ENCODE data around the gene SAYSD1.

The SAYSD1 gene

DNA sequence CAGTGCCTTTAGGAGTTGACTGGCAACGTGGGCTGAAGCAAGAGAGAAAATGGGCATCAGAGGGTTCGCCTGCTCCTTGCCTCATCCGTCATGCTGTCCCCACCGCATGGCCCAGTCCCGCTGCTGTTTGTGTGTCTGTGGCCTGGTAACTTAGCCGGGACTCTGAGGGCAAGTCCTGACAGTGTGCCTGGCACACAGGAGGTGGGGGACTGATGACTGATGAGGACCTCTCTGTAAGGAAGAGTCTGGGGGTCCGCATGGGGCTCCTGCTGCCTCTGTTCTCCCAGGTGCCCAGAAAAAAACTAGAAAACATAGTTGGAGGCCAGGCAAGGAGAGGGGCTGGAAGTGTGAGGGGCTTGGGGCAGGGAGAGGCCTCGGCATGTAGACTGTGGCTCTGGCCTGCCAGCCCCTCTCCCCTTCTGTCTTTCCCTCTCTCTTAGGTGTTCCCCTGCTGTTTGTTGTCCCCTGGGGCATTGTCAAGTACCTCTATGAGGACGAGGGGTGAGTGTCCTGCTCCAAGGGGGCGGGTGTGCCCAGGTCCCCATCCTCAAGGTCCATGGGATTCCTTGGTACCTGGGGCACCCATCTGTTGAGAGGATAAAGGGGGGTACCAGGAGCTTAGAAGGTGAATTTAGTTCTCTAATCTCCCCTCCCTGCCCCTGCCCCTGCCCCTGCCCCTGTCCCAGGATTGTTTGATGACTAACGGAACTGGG, 36.9 kb downstream of the SAYSD1 start:
- DNase-seq = no peak

GRCh38 chr6:39076623-39077535, 38.1 kb downstream of the SAYSD1 start:
- no peak for DNase-seq

DNA sequence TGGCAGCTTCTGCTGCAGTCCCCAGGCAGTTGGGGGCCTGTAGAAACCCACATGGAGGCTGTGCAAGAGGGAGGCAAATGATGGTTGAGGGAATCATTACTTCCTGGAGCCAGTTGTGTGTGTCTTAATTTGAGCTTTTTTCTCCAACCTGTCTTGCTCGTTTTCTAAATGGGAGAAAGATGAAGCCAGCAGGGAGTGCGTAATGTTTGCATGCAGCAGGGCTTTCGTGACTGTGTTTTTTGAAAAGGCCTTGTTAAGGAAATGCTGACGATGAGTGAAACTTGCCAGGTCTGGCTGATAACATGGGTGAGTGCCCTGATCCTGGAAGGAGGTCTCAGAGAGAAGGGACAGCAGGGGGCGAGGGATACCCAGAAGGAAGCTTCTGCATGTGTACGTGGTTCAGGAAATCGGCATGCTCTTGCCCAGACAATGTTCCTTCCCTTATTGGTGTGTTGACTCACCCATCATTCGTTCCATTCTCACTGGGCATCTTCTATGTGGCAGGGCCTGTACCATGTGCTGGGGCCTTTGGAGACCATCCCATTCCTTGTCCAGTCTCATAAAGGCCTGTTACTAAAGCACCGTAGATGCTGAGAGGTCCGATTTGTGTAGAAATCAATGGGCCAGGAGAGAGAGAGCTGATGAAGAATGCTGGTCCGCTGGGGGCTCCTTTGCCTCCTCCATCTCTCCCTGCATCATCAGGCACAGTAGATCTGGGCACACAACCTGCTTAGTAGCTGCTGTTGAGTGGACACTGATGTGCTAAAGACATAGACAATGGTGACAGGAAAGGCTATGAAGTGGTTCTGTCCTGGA, 39.0 kb downstream of the SAYSD1 start:
- no peak for DNase-seq

DNA sequence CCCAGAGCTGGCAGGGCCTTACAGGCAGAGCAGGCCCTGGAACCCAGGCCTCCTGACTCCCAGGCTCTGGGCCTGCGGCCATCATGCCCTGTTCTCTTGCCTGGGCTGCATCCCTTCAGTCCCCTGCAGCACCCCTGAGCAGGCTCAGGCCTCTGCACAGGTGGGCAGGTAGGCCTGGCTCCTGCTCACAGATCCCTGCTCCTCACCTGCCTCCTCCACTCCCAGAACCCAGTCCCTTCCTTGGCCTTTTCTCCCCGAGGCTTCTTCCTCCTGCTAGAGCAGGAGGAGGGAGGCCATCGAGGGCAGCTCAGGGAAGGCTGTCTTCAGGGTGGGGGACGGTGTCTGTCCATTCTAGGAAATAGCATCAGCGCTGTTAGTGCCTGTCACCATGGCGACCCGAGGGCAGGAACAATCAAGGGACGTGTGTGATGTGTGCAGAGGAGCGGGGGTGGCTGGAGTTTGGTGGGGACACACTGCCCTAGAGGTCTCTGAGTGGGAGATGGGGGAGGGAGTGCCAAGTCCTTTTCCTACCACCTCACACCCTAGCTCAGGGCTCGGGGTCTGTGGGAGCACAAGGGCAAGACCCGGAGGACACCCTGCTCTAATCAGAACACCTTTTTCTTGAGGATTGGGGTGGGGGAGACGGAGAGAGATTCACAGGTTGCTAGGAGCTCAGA, 39.8 kb downstream of the SAYSD1 start:
- no peak for DNase-seq

- DNase-seq = no peak
These were observed 40.5 kb downstream of the SAYSD1 start for GRCh38 chr6:39074486-39074885.

DNA sequence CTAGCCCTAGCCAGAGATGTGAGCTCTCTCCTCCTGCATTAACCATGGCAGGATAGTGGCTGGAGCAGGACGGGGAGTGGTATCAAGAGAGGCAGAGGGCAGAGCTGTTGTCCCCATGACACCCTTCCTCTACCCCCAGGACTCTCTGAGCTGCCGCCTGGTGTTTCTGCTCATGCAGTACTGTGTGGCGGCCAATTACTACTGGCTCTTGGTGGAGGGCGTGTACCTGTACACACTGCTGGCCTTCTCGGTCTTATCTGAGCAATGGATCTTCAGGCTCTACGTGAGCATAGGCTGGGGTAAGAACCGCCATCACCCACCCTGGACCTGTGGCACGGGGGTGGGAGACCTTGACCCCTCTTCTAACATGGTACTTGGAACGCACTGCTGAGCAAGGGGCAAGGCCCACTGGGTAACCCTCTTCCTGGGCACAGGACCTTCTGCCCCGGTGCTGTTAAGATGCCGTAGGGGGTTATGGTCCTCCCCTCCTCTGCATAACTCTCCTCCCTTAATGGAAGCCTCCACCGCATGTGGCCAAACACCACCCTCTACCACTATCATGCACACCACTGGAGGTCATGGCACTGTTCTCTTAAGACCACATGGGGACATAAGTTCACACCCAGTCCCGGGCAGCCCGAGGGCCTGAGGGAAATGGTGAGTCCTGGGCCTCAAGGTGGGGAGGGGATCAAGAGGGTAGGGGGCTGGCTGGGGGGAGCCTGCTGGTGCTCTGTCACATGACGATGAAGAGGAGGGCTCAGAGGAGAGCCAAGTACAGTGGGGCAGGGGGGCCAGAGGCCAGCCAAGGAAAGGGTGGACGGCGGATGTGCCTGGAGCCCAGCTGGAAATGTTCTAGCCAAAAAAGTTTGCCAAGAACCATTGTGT, 41.3 kb downstream of the SAYSD1 start:
- no peak for DNase-seq

- DNase-seq = no peak
These were observed 42.2 kb downstream of the SAYSD1 start for GRCh38 chr6:39072830-39073229.

- no peak for DNase-seq
These were observed 46.6 kb downstream of the SAYSD1 start for GRCh38 chr6:39068391-39068790.

DNA sequence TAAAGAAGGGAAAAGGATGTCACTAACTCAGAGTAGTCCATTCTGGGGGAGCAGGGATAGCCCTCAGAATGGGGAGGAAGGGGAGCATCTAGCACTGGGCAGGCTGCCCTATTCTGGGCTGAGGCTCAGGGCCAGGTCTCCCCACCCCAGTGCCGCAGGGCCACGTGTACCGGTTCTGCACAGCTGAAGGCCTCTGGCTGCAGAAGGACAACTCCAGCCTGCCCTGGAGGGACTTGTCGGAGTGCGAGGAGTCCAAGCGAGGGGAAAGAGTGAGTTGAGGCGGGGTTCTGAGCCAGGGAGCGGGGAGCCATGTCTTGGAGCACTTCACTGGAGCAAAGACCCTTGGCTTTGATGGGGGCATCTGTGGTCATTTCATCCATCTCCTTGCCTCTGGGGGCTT, 49.4 kb downstream of the SAYSD1 start:
- no peak for DNase-seq

DNA sequence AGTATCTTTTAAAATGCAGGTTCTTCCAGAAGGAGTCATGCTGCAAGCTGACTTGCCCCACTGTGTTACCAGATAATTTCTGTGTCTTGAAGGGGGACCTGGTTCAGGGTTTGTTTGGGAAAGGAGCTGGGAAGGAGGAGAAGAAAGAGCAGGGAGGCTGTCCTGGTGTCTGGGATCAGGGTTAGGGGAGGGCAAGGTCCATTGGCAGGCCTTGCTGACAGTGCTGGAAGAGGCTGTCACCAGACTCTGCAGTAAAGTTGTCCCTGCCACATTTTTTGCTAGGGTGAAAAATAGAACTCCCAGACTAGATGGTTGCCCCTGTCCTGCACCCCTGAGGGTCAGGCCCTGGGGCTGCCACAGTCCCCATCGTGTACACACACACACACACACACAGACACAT, 51.5 kb downstream of the SAYSD1 start:
- DNase-seq = no peak

DNA sequence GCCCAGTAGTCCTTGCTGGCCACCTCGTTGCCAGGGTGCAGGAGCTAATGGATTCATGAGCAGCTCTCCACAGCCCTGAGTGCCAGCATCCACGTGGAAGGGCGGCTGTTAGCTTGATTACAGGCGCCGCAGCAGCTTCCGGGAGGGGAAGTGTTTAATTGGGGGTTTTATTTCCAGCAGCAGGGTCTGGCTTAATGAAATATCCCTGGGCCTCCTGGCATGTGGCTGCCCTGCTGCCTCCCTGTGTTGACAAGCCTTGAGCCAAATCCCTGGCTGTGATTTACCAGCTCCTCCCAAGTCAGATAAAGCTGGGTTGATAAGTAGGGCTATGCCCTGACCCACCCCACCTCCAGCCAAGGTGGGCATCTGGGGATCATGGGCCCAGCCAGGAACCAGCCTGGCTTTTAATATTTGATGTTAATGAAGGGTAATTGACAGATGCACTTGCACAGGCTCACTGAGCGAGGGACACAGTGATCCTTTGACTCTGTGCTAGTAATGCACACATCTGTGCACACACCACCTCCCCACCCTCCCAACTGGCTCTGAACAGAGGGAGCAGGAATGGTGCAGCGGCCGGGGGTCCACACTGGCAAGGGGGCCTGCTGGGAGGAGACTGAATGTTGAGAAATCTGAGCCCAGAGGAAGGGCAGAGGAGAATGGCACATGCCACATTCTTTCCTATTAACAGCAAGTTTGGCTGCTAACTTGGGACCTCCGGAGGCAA, 52.8 kb downstream of the SAYSD1 start:
- no peak for DNase-seq

DNA sequence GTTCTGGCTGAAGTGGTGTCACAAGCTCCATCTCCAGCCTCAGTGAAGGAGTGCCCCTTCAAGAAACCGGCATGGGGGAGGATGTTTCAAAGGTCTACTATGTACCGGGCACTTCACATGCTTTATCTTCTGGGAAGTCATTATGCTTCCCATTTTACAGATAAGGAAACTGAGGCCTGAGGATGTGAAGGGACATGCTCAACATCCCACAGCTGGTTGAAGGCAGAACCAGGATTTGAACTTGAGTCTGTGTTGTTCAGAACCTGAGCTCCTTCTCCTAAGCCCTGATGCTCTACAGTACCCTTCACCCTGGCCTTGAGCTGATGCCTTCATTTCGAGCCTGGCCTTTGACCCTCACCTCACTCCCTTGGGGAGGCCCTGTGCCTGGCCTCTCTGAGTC, 53.4 kb downstream of the SAYSD1 start:
- DNase-seq = no peak

DNA sequence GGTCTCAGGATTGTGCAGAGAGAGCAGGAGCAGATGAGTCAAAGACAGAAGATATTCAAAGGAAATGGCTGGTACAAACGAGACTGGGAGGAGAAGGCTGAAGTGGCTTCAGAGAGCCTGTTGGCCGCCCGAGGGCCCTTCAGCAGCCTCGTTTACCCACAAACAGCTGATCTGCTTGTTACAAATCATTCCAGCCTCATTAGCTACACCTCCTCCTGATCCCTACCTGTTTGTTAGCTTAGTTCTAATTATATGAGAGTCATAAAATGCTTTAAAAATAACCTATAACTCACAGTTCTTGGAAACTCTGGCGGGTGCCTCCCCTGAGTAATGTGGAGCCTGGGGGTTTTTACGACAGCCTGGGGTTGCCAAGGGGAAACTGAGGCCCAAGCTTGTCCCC, 53.8 kb downstream of the SAYSD1 start:
- no peak for DNase-seq

DNA sequence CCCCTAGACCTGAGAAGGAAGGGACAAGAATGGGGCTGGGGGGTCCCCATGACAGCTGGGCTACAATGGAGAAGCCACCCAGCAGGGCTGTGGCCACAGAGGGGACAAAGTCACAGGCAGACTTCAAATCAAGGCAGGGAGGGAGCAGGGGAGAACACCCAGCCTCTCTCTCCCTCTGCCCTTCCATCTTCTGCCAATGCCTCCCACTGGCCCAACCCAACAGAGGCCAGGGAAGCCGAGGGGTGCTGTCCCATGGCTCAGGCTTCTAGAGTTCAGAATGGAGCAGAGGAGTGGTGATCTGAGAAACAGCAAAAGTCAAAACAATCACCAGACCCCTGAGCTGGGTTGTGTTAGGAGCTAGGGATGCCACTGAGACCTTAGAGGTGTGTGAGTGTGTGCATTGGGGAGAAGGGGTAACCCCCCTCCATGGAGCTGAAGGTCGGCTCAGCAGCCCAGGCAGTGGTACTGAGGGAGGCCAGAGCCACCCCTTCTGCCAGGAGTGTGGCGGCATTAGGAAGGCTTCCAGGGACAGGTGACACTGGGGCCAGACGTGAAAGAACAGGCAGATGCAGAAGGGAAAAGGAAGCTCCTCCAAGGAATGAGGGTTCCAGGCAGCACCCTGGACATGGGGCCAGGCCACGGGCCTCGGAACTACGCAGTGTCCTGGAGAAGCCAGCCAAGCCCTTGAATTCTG, 54.4 kb downstream of the SAYSD1 start:
- DNase-seq = no peak

- no peak for DNase-seq
These were observed 55.3 kb downstream of the SAYSD1 start for GRCh38 chr6:39059496-39060310.

DNA sequence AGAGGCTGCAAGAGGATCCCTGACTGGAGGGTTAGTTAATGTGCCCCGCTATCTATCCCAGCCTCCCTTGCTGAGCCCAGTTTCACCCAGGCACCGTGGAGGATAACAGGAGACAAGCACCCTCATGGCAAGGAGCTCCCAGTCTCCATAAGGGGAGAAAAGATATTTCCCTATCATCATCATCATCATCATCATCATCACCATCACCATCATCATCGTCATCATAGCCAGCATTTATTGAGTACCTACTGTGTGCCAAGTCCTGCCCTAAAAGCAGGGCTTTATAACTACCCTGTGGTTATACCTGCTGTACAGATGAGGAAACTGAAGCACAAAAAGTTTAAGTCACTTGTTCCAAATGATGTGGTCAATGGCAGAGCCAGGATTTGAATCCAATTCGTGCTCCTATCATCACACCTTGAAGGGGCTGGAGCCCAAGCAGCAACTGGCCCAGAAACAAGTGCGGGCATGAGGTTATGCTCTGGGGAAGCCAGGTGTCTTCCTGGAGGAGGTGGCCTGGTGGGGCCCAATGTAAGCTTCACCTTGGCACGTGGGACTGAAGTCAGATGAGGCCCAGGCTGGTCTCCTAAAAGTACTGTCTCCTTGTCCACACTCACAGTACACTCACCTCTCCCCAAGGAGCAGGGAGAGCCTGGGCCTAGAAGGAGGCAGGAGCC, 56.4 kb downstream of the SAYSD1 start:
- DNase-seq = no peak

- DNase-seq = no peak
These were observed 57.5 kb downstream of the SAYSD1 start for GRCh38 chr6:39057251-39058155.

DNA sequence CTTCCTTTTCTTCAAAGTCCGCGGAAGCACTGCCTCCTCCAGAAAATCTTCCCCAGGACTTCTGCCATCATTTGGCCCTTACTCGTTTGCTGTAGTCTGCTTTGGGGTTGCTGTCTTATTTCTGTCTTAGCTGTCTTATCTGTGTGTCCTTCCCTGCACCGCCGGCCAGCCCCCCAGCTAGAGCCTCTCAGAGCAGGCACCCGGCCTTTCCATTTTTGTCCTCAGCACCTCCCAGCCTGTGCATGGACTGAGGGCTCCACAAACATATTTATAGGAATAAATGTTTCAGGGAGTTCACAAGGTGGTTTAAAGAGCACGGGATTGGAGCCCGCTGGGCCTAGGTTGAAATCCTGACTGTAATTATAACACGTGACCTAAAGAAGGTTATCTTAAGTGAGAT, 58.3 kb downstream of the SAYSD1 start:
- no peak for DNase-seq
